GM10266 (cell line): ENCODE data around the gene PLA2G3.

Source experiments
- DNase-seq: peaks from one replicate; pipeline ENCODE4 v3.0.0; 2012; ENCODE audit errors: extremely low spot score
- TF ChIP-seq, protein P1 (sequence below): IDR thresholded peaks from 2 replicates; pipeline ENCODE4 v1.5.1; 2012; ENCODE audit warnings: mild to moderate bottlenecking, low read depth; ENCODE audit not compliant: control insufficient read depth, insufficient read depth; ENCODE audit errors: missing control alignments

The PLA2G3 gene

GRCh38 chr22:31138126-31138525 is 2.2 kb downstream of the PLA2G3 start:
- DNase-seq = no peak
- TF ChIP-seq, protein P1, sequence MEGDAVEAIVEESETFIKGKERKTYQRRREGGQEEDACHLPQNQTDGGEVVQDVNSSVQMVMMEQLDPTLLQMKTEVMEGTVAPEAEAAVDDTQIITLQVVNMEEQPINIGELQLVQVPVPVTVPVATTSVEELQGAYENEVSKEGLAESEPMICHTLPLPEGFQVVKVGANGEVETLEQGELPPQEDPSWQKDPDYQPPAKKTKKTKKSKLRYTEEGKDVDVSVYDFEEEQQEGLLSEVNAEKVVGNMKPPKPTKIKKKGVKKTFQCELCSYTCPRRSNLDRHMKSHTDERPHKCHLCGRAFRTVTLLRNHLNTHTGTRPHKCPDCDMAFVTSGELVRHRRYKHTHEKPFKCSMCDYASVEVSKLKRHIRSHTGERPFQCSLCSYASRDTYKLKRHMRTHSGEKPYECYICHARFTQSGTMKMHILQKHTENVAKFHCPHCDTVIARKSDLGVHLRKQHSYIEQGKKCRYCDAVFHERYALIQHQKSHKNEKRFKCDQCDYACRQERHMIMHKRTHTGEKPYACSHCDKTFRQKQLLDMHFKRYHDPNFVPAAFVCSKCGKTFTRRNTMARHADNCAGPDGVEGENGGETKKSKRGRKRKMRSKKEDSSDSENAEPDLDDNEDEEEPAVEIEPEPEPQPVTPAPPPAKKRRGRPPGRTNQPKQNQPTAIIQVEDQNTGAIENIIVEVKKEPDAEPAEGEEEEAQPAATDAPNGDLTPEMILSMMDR = no peak

DNA sequence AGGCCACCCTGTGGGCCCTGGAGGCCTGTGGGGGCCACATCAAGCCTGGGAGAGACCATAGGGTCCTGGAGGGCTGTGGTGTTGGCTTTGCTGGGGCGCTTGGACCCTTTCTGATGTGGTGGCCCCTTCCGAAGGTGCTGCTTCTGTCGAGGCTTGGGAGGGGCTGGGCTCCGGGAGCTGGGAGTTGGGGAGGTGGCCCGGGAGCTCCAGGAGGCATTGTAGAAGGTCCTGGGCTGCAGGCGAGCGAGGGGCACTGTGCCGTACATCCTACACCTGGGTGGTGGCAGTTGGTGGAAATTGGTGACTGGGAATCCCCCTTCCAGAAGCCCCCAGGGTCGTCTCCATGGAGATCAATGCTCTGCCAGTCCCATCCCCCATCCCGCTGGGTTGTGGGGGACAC is 2.6 kb downstream of the PLA2G3 start:
- TF ChIP-seq, protein P1 = no peak
- no peak for DNase-seq

DNA sequence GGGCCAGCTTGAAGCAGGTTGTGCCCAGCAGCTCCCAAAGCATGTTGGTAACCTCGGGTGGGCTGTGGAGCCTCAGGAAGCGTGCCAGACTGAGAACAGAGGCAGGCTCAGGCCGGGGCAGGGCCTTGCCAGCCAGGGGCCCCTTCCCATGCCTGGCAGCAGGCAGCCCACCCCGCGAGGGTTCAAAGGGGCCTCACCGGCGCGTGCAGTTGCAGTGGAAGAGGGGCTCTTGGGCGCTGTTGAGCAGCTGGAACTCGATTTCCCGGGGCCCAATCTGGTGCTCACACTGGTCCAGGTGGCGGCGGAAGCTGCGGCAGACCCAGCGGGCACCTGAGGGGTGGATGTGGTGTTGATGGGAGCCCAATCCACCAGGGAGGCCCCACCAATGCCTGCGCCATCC is 3.6 kb downstream of the PLA2G3 start:
- TF ChIP-seq, protein P1 = no peak
- no peak for DNase-seq

DNA sequence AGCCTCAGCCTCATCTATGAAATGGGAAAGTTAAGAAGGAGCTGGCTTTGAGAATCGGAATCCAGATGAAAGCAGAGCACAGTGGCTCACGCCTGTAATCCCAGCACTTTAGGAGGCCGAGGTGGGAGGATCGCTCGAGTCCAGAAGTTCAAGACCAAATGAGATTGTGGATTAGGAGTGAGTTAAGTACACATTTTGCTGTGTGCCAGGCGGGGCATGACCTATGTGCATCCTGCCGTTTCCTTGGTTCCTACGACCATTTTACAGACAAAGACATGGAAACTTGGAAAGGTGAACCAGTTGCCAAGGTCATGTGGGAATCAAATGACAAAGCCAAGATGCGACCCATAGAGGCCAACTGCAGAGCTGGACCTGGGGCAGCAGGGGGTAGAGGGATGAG is 4.2 kb downstream of the PLA2G3 start:
- TF ChIP-seq, protein P1 = no peak
- DNase-seq = no peak

GRCh38 chr22:31135706-31136105 is 4.6 kb downstream of the PLA2G3 start:
- TF ChIP-seq, protein P1 = no peak
- DNase-seq = no peak

DNA sequence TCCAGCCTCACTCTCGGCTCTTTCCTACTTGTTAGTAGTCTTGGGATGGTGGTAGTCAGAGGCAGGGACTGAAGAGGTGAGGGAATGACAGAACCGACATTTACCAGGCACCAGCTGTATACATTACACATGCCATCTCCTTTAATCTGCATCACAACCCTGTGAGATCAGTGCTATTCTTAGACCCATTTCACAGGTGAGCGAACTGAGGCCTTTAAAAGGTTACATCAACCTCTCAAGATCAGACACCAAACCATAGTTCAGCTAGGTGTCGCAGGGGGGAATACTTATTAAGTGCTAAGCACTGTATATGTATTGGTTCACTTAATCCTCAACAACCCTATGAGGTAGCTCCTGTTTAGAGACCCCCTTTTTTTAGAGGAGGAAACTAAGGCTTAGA is 5.6 kb downstream of the PLA2G3 start:
- TF ChIP-seq, protein P1 = no peak
- no peak for DNase-seq

- TF ChIP-seq, protein P1 = no peak
- no peak for DNase-seq
Observed at GRCh38 chr22:31133911-31134310, 6.4 kb downstream of the PLA2G3 start.

GRCh38 chr22:31130873-31131272 is 9.4 kb downstream of the PLA2G3 start:
- DNase-seq = no peak
- TF ChIP-seq, protein P1 = no peak
